BE2C (cell line): ENCODE measurements around the gene SACS.

Source experiments
- DNase-seq: peaks from one replicate; pipeline ENCODE4 v3.0.0-alpha.2; 2020
- H3K27me3 ChIP-seq: fragments of 250-450 bp; sonication (Bioruptor Pico); 2 replicates; pipeline ENCODE4 v1.5.1; 2020; ENCODE audit warnings: mild to moderate bottlenecking
- H3K36me3 ChIP-seq: fragments of 250-450 bp; sonication (Bioruptor Pico); 2 replicates; pipeline ENCODE4 v1.5.1; 2020; ENCODE audit warnings: mild to moderate bottlenecking
- H3K4me1 ChIP-seq: fragments of 250-450 bp; sonication (Bioruptor Pico); 2 replicates; pipeline ENCODE4 v1.5.1; 2020
- H3K4me3 ChIP-seq: 2 replicates; pipeline ENCODE4 v1.5.1; 2011; ENCODE audit warnings: low read depth, low read length
- H3K9me3 ChIP-seq: fragments of 250-450 bp; sonication (Bioruptor Pico); 2 replicates; pipeline ENCODE4 v1.5.1; 2020
- CTCF ChIP-seq: IDR thresholded peaks from 2 replicates; pipeline ENCODE4 v1.5.1; 2012; ENCODE audit warnings: mild to moderate bottlenecking, low read depth, low read length

Gene SACS

GRCh38 chr13:23427342-23427843, 6.1 kb downstream of the SACS start:
- peaks cover 16% of the 10 kb centered on the region for H3K4me1 ChIP-seq
- no peak for DNase-seq
- H3K36me3 ChIP-seq: peaks cover 23% of the 10 kb centered on the region
- H3K9me3 ChIP-seq: no peaks in the 10 kb centered on the region
- no peaks in the 10 kb centered on the region for H3K27me3 ChIP-seq
- H3K4me3 ChIP-seq: no peak overlapping the region
- no peak for TF ChIP-seq CTCF

- Histone ChIP-seq H3K4me1 (no peaks in the 10 kb centered on the region), H3K9me3 (no peaks in the 10 kb centered on the region), H3K36me3 (peaks cover 16% of the 10 kb centered on the region), H3K4me3 (no peak overlapping the region), H3K27me3 (no peaks in the 10 kb centered on the region)
- no peak for TF ChIP-seq CTCF
- DNase-seq: no peak
These were observed 11.9 kb downstream of the SACS start for GRCh38 chr13:23421596-23421995.

- Histone ChIP-seq H3K9me3 (no peaks in the 10 kb centered on the region), H3K4me3 (no peak overlapping the region), H3K27me3 (no peaks in the 10 kb centered on the region), H3K4me1 (no peaks in the 10 kb centered on the region), H3K36me3 (peaks cover 7% of the 10 kb centered on the region)
- no peak for TF ChIP-seq CTCF
- no peak for DNase-seq
These were observed 14.5 kb downstream of the SACS start for GRCh38 chr13:23418776-23419683.

- Histone ChIP-seq H3K27me3 (no peaks in the 10 kb centered on the region), H3K9me3 (no peaks in the 10 kb centered on the region), H3K36me3 (peaks cover 10% of the 10 kb centered on the region), H3K4me3 (no peak overlapping the region), H3K4me1 (no peaks in the 10 kb centered on the region)
- DNase-seq: no peak
- no peak for TF ChIP-seq CTCF
These were observed 18.8 kb downstream of the SACS start for GRCh38 chr13:23414682-23415081.

- H3K9me3 ChIP-seq: no peaks in the 10 kb centered on the region
- H3K4me3 ChIP-seq: no peak overlapping the region
- no peak for DNase-seq
- peaks cover 12% of the 10 kb centered on the region for H3K36me3 ChIP-seq
- TF ChIP-seq CTCF: no peak
- no peaks in the 10 kb centered on the region for H3K4me1 ChIP-seq
- H3K27me3 ChIP-seq: no peaks in the 10 kb centered on the region
These were observed 21.8 kb downstream of the SACS start for GRCh38 chr13:23411706-23412105.

GRCh38 chr13:23411220-23411619, 22.3 kb downstream of the SACS start:
- Histone ChIP-seq H3K4me3 (no peak overlapping the region), H3K9me3 (no peaks in the 10 kb centered on the region), H3K36me3 (peaks cover 13% of the 10 kb centered on the region), H3K4me1 (no peaks in the 10 kb centered on the region), H3K27me3 (no peaks in the 10 kb centered on the region)
- TF ChIP-seq CTCF: no peak
- DNase-seq: no peak
